Effector memory CD4-positive, alpha-beta T cell (primary cell): Measurements from ENCODE around the gene SYNDIG1.

Experiments
- DNase-seq, 3 donors: peaks; one replicate each; pipeline ENCODE4 v3.0.0-alpha.2; 2020
- H3K27ac ChIP-seq: 2 replicates; pipeline ENCODE4 v1.7.0; 2013; ENCODE audit warnings: mild to moderate bottlenecking, low read length, moderate library complexity; ENCODE audit not compliant: insufficient read depth, poor library complexity, severe bottlenecking
- H3K27me3 ChIP-seq: replicated peaks from 2 replicates; pipeline ENCODE4 v1.7.0; 2013; ENCODE audit warnings: mild to moderate bottlenecking, low read length; ENCODE audit not compliant: insufficient read depth, control insufficient read depth, poor library complexity, severe bottlenecking
- H3K36me3 ChIP-seq: 2 replicates; pipeline ENCODE4 v1.7.0; 2013; ENCODE audit warnings: mild to moderate bottlenecking, low read length, moderate library complexity; ENCODE audit not compliant: control insufficient read depth, insufficient read depth
- H3K4me1 ChIP-seq: 2 replicates; pipeline ENCODE4 v1.7.0; 2013; ENCODE audit warnings: low read length, mild to moderate bottlenecking; ENCODE audit not compliant: control insufficient read depth, insufficient read depth, poor library complexity, severe bottlenecking
- H3K4me3 ChIP-seq: 2 replicates; pipeline ENCODE4 v1.7.0; 2013; ENCODE audit warnings: low read length, low read depth, mild to moderate bottlenecking; ENCODE audit not compliant: insufficient read depth, poor library complexity, severe bottlenecking
- H3K9me3 ChIP-seq: 2 replicates; pipeline ENCODE4 v1.7.0; 2013; ENCODE audit warnings: mild to moderate bottlenecking, low read length, moderate library complexity; ENCODE audit not compliant: control insufficient read depth

The SYNDIG1 gene

DNA sequence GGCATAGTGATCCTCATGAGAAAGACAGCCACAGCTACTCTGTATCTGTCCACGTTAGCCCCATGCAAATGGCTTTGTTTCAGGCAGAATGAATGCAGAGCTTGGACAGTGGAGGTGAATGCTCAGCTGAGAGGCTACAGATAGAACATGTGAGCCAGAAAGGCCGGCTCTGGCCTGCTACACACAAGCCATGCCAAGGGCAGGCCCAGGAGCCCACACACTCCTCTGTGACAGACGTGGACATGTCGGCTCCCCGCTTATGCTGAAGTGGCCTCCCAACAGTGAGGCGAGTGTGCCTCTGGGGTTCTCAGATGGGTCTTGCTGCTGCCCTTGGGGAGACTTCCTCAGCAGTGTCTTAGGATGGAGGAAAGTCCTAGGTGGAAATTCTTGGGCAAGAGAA, 159.6 kb downstream of the SYNDIG1 start:
- no peak for DNase-seq
- Histone ChIP-seq H3K36me3 (no peaks in the 10 kb centered on the region), H3K9me3 (no peaks in the 10 kb centered on the region), H3K27ac (no peak overlapping the region), H3K27me3 (no peaks in the 10 kb centered on the region), H3K4me3 (no peak overlapping the region), H3K4me1 (no peaks in the 10 kb centered on the region)

DNA sequence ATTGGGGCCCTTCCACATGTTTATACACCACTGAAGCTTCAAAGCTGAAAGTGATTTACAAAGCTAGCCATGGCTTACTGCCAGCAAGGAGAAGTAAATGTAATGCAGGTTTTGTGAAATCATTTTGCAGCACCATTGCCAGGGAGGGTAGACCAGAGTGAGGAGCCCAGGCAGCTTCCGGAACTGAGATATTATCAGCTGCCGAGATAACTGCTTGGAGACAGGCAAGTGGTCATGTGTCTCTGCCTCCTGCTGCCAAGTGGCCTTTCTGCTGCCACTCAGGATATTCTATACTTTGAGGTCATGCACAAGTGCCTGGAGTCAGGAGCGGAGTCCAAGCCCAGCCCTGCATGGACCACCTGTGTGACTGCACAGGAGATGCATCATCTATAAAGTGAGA, 160.2 kb downstream of the SYNDIG1 start:
- Histone ChIP-seq H3K4me1 (no peaks in the 10 kb centered on the region), H3K4me3 (no peak overlapping the region), H3K27me3 (no peaks in the 10 kb centered on the region)

DNA sequence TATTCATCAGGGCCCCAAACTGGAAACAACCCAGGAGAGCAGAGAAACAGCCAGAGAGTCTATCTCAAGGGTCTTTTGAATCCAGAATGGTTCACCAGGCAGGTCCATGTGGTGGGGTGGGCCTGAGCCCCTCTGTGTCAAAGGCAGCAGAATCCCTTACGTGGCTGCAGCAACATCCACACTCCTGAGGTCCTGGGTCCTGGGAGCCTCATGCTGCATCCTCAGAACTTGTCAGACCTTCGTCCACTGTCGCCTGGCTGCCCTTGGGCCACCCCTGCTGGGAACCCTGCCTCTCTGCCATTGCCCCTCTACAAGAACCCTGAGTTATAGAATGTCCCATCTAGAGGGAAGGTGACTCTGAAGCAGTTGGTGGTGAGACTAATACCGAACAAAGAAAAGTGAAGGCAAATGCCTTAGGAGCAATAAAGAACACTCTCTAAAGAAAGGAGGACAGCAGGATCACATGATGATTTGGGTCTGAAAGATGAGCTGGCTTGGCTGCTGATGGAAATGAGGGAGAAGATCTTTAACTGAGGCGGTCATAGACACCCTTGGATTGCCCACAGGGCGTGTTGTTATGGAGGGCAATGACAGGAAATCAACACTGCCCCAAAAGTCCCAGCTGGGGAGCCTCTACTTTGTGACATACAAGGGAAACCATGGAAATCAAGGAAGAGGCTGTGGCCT, 161.2 kb downstream of the SYNDIG1 start:
- H3K27ac ChIP-seq = no peak overlapping the region
- DNase-seq = no peak
- no peaks in the 10 kb centered on the region for H3K27me3 ChIP-seq
- no peak overlapping the region for H3K4me3 ChIP-seq
- no peaks in the 10 kb centered on the region for H3K36me3 ChIP-seq
- no peaks in the 10 kb centered on the region for H3K4me1 ChIP-seq
- H3K9me3 ChIP-seq = no peaks in the 10 kb centered on the region

More for the DNA sequence above, 160.2 kb downstream of the SYNDIG1 start:
- no peak for DNase-seq
- H3K27ac ChIP-seq = no peak overlapping the region
- no peaks in the 10 kb centered on the region for H3K9me3 ChIP-seq
- no peaks in the 10 kb centered on the region for H3K36me3 ChIP-seq

DNA sequence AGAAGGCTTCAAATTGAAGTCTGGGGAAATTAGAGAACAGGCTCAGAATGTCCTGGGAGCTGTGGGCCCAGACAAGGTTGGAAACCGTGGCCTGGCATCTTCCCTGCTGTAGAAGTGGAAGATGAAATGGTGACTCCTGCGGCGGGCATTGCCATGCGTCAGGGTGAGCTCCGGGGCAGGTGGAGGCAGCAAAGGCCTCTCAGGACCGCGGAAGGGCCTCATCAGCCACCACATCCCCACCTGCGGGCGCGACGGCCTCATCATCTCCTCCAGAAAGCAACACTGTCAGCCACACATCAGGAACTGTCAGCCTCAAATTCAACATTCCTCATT, 161.7 kb downstream of the SYNDIG1 start:
- DNase-seq = no peak
- no peaks in the 10 kb centered on the region for H3K36me3 ChIP-seq
- H3K4me3 ChIP-seq = no peak overlapping the region
- no peaks in the 10 kb centered on the region for H3K4me1 ChIP-seq
- H3K9me3 ChIP-seq = no peaks in the 10 kb centered on the region
- no peaks in the 10 kb centered on the region for H3K27me3 ChIP-seq
- no peak overlapping the region for H3K27ac ChIP-seq

DNA sequence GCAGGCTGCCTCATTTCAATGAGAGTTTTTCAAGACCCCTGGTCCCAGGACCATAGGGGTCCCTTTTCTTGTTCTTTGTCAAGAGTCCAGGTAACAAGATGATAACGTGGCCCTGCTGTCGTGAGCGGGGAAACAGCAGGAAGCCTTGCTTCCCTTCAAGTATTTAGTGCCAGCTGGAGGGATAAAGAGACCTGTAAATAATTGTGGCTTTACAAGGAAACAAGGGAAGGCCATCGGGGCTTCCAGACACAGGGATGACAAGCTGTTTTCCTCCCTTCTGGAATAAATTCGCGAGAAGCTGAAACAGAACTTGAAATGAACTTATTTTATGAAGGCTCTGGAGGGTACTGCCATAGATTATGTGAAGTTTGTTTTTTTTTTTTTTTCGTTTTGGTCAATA, 163.2 kb downstream of the SYNDIG1 start:
- H3K4me1 ChIP-seq = no peaks in the 10 kb centered on the region
- H3K36me3 ChIP-seq = no peaks in the 10 kb centered on the region
- H3K9me3 ChIP-seq = no peaks in the 10 kb centered on the region
- H3K4me3 ChIP-seq = no peak overlapping the region
- H3K27ac ChIP-seq = no peak overlapping the region
- H3K27me3 ChIP-seq = no peaks in the 10 kb centered on the region
- DNase-seq = no peak

DNA sequence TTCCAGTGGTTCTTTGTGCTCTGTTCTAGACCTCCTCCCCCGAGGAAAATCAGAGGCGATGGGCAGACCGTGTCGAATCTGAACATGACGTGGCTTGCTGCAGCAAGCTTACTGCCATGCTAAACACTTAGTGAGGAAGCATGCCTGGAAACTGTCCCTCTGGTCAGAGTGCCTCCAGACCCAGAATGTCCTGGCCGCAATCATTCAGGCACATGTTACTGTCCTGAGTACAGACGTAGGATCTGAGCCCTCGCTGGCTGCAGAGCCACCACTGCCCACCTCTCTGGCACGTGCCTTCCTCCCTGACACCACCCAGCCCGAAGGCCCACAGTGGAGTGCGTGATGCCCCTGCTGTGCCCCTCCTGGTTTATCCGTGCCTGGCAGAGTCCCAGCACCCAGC, 163.6 kb downstream of the SYNDIG1 start:
- Histone ChIP-seq H3K36me3 (no peaks in the 10 kb centered on the region), H3K27me3 (no peaks in the 10 kb centered on the region), H3K9me3 (no peaks in the 10 kb centered on the region), H3K4me1 (no peaks in the 10 kb centered on the region), H3K27ac (no peak overlapping the region), H3K4me3 (no peak overlapping the region)
- DNase-seq = no peak

DNA sequence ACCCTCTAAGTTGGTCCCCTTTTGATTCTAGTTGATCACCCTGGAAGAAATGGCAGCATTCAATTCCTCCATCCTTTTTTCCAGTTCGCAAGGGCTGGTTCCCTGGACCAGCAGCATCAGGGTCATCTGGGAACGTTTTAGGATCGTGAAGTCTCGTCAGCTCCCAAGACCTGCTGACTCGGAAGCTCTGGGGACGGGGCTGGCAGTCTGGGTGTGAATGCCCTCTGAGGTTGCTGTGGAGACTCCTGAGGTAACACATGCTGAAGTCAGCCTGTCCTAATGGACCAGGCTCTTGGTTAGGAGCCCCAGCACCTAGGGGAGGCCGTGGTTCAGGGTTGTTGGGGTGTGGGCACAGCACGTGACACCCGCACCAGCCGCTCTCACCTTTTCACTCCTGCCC, 164.1 kb downstream of the SYNDIG1 start:
- H3K4me3 ChIP-seq = no peak overlapping the region
- DNase-seq = no peak
- no peaks in the 10 kb centered on the region for H3K36me3 ChIP-seq
- H3K4me1 ChIP-seq = no peaks in the 10 kb centered on the region
- H3K27me3 ChIP-seq = no peaks in the 10 kb centered on the region
- H3K9me3 ChIP-seq = no peaks in the 10 kb centered on the region
- H3K27ac ChIP-seq = no peak overlapping the region

DNA sequence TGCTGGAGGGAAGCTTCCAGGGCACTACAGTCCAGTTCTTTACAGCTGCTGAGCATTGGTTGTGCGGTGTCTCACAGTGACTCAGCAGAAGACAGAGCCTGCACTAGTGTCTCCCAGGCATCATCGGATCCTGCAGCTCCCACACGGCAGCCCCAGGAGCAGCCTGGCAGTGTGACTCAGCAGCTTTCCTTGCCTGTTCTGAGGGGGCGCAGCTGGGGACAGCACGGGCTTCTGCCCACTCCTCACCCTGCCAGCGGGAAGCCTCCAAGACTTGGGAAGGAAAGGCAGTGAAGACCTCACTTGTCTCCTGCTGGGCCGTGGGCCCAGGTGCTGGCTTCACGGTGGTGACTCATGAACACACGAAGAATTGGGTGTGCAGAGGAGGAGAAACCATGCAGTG, 165.4 kb downstream of the SYNDIG1 start:
- no peak overlapping the region for H3K4me3 ChIP-seq
- no peaks in the 10 kb centered on the region for H3K36me3 ChIP-seq
- no peak for DNase-seq
- H3K27me3 ChIP-seq = no peaks in the 10 kb centered on the region
- no peaks in the 10 kb centered on the region for H3K4me1 ChIP-seq
- no peak overlapping the region for H3K27ac ChIP-seq
- no peaks in the 10 kb centered on the region for H3K9me3 ChIP-seq

DNA sequence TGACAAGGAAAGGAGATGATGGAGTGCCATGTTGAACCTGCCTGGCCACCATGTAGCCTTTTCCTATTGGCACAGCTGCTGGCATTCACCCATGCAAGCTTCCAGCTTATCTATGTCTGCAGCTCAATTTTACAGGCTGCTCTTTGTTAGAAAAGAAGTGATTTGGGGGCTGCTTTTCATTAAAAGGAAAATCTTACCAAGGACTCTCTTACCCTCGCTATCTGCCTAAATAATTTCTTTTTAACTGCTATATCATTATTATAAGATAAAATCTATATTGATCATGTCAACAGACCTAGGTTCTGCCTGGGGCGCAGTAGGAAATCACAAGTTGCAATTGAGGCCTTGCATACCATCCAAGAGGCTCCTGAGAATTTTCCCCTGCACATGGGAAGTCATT, 167.2 kb downstream of the SYNDIG1 start:
- DNase-seq = no peak
- Histone ChIP-seq H3K27ac (no peak overlapping the region), H3K4me1 (no peaks in the 10 kb centered on the region), H3K27me3 (no peaks in the 10 kb centered on the region), H3K9me3 (no peaks in the 10 kb centered on the region), H3K36me3 (no peaks in the 10 kb centered on the region), H3K4me3 (no peak overlapping the region)

DNA sequence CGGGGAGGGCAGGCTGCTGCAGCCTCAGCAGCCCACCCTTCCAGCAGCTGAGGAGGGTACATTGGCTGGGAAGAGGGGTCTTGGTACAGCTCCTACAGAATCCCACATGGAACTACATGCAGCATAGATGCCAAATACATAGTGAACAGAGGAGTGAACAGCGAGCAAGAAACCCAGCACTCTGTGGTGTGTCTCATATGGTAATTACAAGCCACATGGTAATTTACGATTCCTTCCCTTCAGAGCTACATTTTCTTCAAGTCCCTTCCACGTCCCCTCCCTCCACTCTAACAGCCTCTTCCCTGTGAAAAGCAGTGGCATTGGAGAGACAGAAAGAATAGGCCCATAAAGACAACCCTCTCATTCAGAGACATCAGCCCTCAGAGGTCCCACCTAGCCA, 167.7 kb downstream of the SYNDIG1 start:
- H3K27me3 ChIP-seq = no peaks in the 10 kb centered on the region

More for the DNA sequence above, 167.7 kb downstream of the SYNDIG1 start:
- no peak overlapping the region for H3K27ac ChIP-seq
- H3K4me3 ChIP-seq = no peak overlapping the region
- no peak for DNase-seq
- no peaks in the 10 kb centered on the region for H3K4me1 ChIP-seq
- H3K36me3 ChIP-seq = no peaks in the 10 kb centered on the region
- H3K9me3 ChIP-seq = no peaks in the 10 kb centered on the region
